ENCODE results near the gene GNG12.

Gene GNG12

GRCh38 chr1:67690018-67690363 lies 143.3 kb downstream of the GNG12 start:
- H3K27ac Mint-ChIP-seq = no peak overlapping the region
- H3K9me3 Mint-ChIP-seq = no peaks in the 10 kb centered on the region
- H3K4me3 Mint-ChIP-seq = no peak overlapping the region
- H3K4me1 Mint-ChIP-seq = peaks cover 26% of the 10 kb centered on the region
- ATAC-seq = no peak
- peaks cover 45% of the 10 kb centered on the region for H3K36me3 Mint-ChIP-seq
- DNase-seq (ENCODE audit: low spot score in 2 of 2) = no peak

GRCh38 chr1:67689267-67690017 lies 143.8 kb downstream of the GNG12 start:
- Mint-ChIP-seq H3K36me3 (peaks cover 50% of the 10 kb centered on the region), H3K27ac (no peak overlapping the region), H3K9me3 (no peaks in the 10 kb centered on the region), H3K4me3 (no peak overlapping the region), H3K4me1 (peaks cover 29% of the 10 kb centered on the region)
- ATAC-seq = no peak
- no peak for DNase-seq (ENCODE audit: low spot score in 2 of 2)

GRCh38 chr1:67688526-67689219 lies 144.6 kb downstream of the GNG12 start:
- no peak for DNase-seq (ENCODE audit: low spot score in 2 of 2)
- no peak for ATAC-seq
- Mint-ChIP-seq H3K36me3 (peaks cover 58% of the 10 kb centered on the region), H3K4me3 (no peak overlapping the region), H3K9me3 (no peaks in the 10 kb centered on the region), H3K27ac (no peak overlapping the region), H3K4me1 (peaks cover 37% of the 10 kb centered on the region)

GRCh38 chr1:67687649-67688048 lies 145.6 kb downstream of the GNG12 start:
- peaks cover 58% of the 10 kb centered on the region for H3K36me3 Mint-ChIP-seq
- no peak for DNase-seq (ENCODE audit: low spot score in 2 of 2)
- no peak overlapping the region for H3K27ac Mint-ChIP-seq
- no peaks in the 10 kb centered on the region for H3K9me3 Mint-ChIP-seq
- peak overlapping the region; percentile 88 for H3K4me3 Mint-ChIP-seq
- no peak for ATAC-seq
- H3K4me1 Mint-ChIP-seq = peaks cover 42% of the 10 kb centered on the region

- Mint-ChIP-seq H3K9me3 (no peaks in the 10 kb centered on the region), H3K27ac (peak overlapping the region; percentile 96), H3K4me3 (peak overlapping the region; percentile 88), H3K4me1 (peaks cover 42% of the 10 kb centered on the region), H3K36me3 (peaks cover 58% of the 10 kb centered on the region)
- ATAC-seq = no peak
- DNase-seq (ENCODE audit: low spot score in 2 of 2) = no peak
These were observed 146.1 kb downstream of the GNG12 start for GRCh38 chr1:67687198-67687545.

- ATAC-seq (peak; percentile 46), DNase-seq (ENCODE audit: low spot score in 2 of 2) (peak; percentile 36 to 82)
- Mint-ChIP-seq H3K4me1 (peaks cover 42% of the 10 kb centered on the region), H3K9me3 (no peaks in the 10 kb centered on the region), H3K4me3 (peak overlapping the region; percentile 88), H3K36me3 (peaks cover 58% of the 10 kb centered on the region), H3K27ac (peak overlapping the region; percentile 96)
These were observed 146.7 kb downstream of the GNG12 start for GRCh38 chr1:67686267-67687197.

GRCh38 chr1:67685558-67686266 lies 147.6 kb downstream of the GNG12 start:
- DNase-seq (ENCODE audit: low spot score in 2 of 2) (peak; percentile 48 to 83), ATAC-seq (peak; percentile 62)
- H3K27ac Mint-ChIP-seq = peak overlapping the region; percentile 96
- H3K4me3 Mint-ChIP-seq = peak overlapping the region; percentile 88
- H3K4me1 Mint-ChIP-seq = peaks cover 42% of the 10 kb centered on the region
- no peaks in the 10 kb centered on the region for H3K9me3 Mint-ChIP-seq
- H3K36me3 Mint-ChIP-seq = peaks cover 58% of the 10 kb centered on the region

GRCh38 chr1:67685067-67685557 lies 148.2 kb downstream of the GNG12 start, which contains the start of gene GADD45A:
Gene GADD45A, plus strand, starts transcription at chr1:67685201. Its CDS starts 294 bp downstream, at chr1:67685495.
- Mint-ChIP-seq H3K27ac (peak within 1 kb of the TSS; percentile 96), H3K4me1 (peaks cover 42% of the 10 kb centered on the region), H3K9me3 (no peaks in the 10 kb centered on the region), H3K36me3 (peaks cover 58% of the 10 kb centered on the region), H3K4me3 (peak within 1 kb of the TSS; percentile 88)
- ATAC-seq (peak; percentile 89), DNase-seq (ENCODE audit: low spot score in 2 of 2) (peak; percentile 86 to 98)

- peaks cover 58% of the 10 kb centered on the region for H3K36me3 Mint-ChIP-seq
- DNase-seq (ENCODE audit: low spot score in 2 of 2) (peak in 1 of 2 donors; percentile 11), ATAC-seq (no peak)
- peaks cover 42% of the 10 kb centered on the region for H3K4me1 Mint-ChIP-seq
- H3K9me3 Mint-ChIP-seq = no peaks in the 10 kb centered on the region
- H3K4me3 Mint-ChIP-seq = peak overlapping the region; percentile 88
- H3K27ac Mint-ChIP-seq = peak overlapping the region; percentile 96
These were observed 148.7 kb downstream of the GNG12 start for GRCh38 chr1:67684526-67685066.

- peaks cover 52% of the 10 kb centered on the region for H3K36me3 Mint-ChIP-seq
- peak overlapping the region; percentile 96 for H3K27ac Mint-ChIP-seq
- peaks cover 40% of the 10 kb centered on the region for H3K4me1 Mint-ChIP-seq
- ATAC-seq (peak; percentile 58), DNase-seq (ENCODE audit: low spot score in 2 of 2) (peak; percentile 36 to 74)
- H3K4me3 Mint-ChIP-seq = peak overlapping the region; percentile 88
- H3K9me3 Mint-ChIP-seq = no peaks in the 10 kb centered on the region
These were observed 149.3 kb downstream of the GNG12 start for GRCh38 chr1:67683766-67684525.

- H3K27ac Mint-ChIP-seq = peak overlapping the region; percentile 96
- DNase-seq (ENCODE audit: low spot score in 2 of 2) (no peak), ATAC-seq (no peak)
- H3K4me3 Mint-ChIP-seq = peak overlapping the region; percentile 88
- H3K4me1 Mint-ChIP-seq = peaks cover 34% of the 10 kb centered on the region
- H3K9me3 Mint-ChIP-seq = no peaks in the 10 kb centered on the region
- H3K36me3 Mint-ChIP-seq = peaks cover 46% of the 10 kb centered on the region
These were observed 150.0 kb downstream of the GNG12 start for GRCh38 chr1:67683316-67683715.

GRCh38 chr1:67682659-67683197 lies 150.5 kb downstream of the GNG12 start:
- DNase-seq (ENCODE audit: low spot score in 2 of 2) (no peak), ATAC-seq (no peak)
- H3K27ac Mint-ChIP-seq = no peak overlapping the region
- peaks cover 40% of the 10 kb centered on the region for H3K36me3 Mint-ChIP-seq
- no peaks in the 10 kb centered on the region for H3K9me3 Mint-ChIP-seq
- H3K4me1 Mint-ChIP-seq = peaks cover 29% of the 10 kb centered on the region
- H3K4me3 Mint-ChIP-seq = no peak overlapping the region

- Mint-ChIP-seq H3K36me3 (peaks cover 18% of the 10 kb centered on the region), H3K27ac (no peak overlapping the region), H3K4me3 (no peak overlapping the region), H3K9me3 (no peaks in the 10 kb centered on the region), H3K4me1 (peaks cover 16% of the 10 kb centered on the region)
- no peak for ATAC-seq
- DNase-seq (ENCODE audit: low spot score in 2 of 2) = no peak
These were observed 152.8 kb downstream of the GNG12 start for GRCh38 chr1:67680486-67680885.

Measured in stimulated activated effector memory CD8-positive, alpha-beta T cell treated with anti-CD3 and anti-CD28 coated beads, Interleukin-12 subunit alpha, Interleukin-12 subunit beta, amount 100 ng/mL, for 72 hours (primary cell).